ENCODE data around the gene SECISBP2.

DNA sequence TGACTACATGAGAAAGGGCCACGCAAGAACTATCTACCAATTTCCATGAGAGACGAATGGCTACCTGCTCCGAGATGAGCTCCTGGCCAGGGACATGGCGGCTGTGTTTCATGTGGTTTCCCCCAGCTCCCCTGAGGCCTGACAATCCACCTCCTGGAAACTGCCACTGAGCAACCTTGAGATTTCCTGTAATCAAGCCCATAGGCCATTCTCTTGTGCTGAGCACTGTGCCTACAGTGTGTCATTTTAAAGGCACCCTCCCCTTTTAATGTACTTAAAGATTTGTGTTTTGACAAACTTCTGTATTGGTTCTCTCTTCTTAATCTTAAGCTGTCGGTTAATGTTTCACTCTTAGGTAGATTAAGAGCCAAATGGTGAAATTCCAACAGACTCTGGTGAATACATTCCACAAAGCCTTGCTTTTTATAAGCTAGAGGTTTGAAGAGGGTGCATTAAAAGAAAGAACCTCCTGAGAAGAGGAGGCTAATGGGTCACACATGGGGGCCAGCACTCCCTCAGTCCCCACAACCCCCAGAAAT is 72.3 kb downstream of the SECISBP2 start:
- TF ChIP-seq, protein P1, sequence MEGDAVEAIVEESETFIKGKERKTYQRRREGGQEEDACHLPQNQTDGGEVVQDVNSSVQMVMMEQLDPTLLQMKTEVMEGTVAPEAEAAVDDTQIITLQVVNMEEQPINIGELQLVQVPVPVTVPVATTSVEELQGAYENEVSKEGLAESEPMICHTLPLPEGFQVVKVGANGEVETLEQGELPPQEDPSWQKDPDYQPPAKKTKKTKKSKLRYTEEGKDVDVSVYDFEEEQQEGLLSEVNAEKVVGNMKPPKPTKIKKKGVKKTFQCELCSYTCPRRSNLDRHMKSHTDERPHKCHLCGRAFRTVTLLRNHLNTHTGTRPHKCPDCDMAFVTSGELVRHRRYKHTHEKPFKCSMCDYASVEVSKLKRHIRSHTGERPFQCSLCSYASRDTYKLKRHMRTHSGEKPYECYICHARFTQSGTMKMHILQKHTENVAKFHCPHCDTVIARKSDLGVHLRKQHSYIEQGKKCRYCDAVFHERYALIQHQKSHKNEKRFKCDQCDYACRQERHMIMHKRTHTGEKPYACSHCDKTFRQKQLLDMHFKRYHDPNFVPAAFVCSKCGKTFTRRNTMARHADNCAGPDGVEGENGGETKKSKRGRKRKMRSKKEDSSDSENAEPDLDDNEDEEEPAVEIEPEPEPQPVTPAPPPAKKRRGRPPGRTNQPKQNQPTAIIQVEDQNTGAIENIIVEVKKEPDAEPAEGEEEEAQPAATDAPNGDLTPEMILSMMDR (IDR thresholded peaks at IDR 0.05; ENCODE audit: low read depth, low read length, missing input control) = no peak
- TF ChIP-seq, protein P2, sequence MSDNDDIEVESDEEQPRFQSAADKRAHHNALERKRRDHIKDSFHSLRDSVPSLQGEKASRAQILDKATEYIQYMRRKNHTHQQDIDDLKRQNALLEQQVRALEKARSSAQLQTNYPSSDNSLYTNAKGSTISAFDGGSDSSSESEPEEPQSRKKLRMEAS (IDR thresholded peaks at IDR 0.05) = no peak
- TF ChIP-seq, protein P3, sequence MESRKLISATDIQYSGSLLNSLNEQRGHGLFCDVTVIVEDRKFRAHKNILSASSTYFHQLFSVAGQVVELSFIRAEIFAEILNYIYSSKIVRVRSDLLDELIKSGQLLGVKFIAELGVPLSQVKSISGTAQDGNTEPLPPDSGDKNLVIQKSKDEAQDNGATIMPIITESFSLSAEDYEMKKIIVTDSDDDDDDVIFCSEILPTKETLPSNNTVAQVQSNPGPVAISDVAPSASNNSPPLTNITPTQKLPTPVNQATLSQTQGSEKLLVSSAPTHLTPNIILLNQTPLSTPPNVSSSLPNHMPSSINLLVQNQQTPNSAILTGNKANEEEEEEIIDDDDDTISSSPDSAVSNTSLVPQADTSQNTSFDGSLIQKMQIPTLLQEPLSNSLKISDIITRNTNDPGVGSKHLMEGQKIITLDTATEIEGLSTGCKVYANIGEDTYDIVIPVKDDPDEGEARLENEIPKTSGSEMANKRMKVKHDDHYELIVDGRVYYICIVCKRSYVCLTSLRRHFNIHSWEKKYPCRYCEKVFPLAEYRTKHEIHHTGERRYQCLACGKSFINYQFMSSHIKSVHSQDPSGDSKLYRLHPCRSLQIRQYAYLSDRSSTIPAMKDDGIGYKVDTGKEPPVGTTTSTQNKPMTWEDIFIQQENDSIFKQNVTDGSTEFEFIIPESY (IDR thresholded peaks at IDR 0.05) = no peak
- TF ChIP-seq, protein P4, sequence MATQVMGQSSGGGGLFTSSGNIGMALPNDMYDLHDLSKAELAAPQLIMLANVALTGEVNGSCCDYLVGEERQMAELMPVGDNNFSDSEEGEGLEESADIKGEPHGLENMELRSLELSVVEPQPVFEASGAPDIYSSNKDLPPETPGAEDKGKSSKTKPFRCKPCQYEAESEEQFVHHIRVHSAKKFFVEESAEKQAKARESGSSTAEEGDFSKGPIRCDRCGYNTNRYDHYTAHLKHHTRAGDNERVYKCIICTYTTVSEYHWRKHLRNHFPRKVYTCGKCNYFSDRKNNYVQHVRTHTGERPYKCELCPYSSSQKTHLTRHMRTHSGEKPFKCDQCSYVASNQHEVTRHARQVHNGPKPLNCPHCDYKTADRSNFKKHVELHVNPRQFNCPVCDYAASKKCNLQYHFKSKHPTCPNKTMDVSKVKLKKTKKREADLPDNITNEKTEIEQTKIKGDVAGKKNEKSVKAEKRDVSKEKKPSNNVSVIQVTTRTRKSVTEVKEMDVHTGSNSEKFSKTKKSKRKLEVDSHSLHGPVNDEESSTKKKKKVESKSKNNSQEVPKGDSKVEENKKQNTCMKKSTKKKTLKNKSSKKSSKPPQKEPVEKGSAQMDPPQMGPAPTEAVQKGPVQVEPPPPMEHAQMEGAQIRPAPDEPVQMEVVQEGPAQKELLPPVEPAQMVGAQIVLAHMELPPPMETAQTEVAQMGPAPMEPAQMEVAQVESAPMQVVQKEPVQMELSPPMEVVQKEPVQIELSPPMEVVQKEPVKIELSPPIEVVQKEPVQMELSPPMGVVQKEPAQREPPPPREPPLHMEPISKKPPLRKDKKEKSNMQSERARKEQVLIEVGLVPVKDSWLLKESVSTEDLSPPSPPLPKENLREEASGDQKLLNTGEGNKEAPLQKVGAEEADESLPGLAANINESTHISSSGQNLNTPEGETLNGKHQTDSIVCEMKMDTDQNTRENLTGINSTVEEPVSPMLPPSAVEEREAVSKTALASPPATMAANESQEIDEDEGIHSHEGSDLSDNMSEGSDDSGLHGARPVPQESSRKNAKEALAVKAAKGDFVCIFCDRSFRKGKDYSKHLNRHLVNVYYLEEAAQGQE (IDR thresholded peaks at IDR 0.05) = no peak
- no peak for TF ChIP-seq YY1 (IDR thresholded peaks at IDR 0.05)
- TF ChIP-seq FOXA2 (IDR thresholded peaks at IDR 0.05) = no peak
- TF ChIP-seq EGR1 (IDR thresholded peaks at IDR 0.05; ENCODE audit: low read depth in 2 of 2) = no peak
- no peak for TF ChIP-seq TAF1 (conservative IDR thresholded peaks at IDR 0.05)
- no peak for TF ChIP-seq RAD21 (IDR thresholded peaks at IDR 0.05)

Measured in liver (tissue), 3 donors.